B cell (primary cell): Measurements from ENCODE around the gene CRYBA4. TPM values are rescaled to one million over a fixed set of nuclear protein-coding genes. Genes with fewer than 3 reads are reported as not detected.

ENCODE experiments used
- ATAC-seq: fragments of 200-7000 bp; cut with Tn5 transposase; one replicate; pipeline ENCODE4 v1.10.0; 2021; ENCODE audit warnings: low read depth, mild to moderate bottlenecking, moderate number of reproducible peaks, moderate library complexity
- CTCF ChIA-PET: fragments of 350-600 bp; sonication (Branson Sonifier 250); formaldehyde crosslinking; loops from one replicate; lab custom pipeline; 2021; ENCODE audit warnings: antibody characterized with exemption, inconsistent platforms; lab: Charles Lee
- POLR2A ChIA-PET: fragments of 350-600 bp; sonication (Branson Sonifier 250); formaldehyde crosslinking; loops from one replicate; lab custom pipeline; 2021; ENCODE audit warnings: antibody characterized with exemption; lab: Charles Lee
- DNase-seq: peaks from one replicate; pipeline ENCODE4 v3.0.0; 2013
- H2AFZ ChIP-seq: 2 replicates; pipeline ENCODE4 v1.6.1; 2012; ENCODE audit warnings: mild to moderate bottlenecking, low read depth, low read length; ENCODE audit not compliant: insufficient read depth, poor library complexity, severe bottlenecking
- H3K27ac ChIP-seq, 2 donors: 1 replicate in 1 of 2; 2 replicates in 1 of 2; pipeline ENCODE4 v1.5.1; 2012 to 2013; ENCODE audit warnings: low read length in 2 of 2, mild to moderate bottlenecking in 2 of 2, moderate library complexity in 1 of 2
- H3K27me3 ChIP-seq, 4 experiments: fragments of 200-600 bp in 1 of 4; sonication (generic) in 1 of 4; replicated peaks in 1 of 4; 1 replicate in 2 of 4; 2 replicates in 2 of 4; pipeline versions ENCODE4 v1.6.1 to v1.7.0; 2013 to 2016; ENCODE audit warnings: low read length in 3 of 4, mild to moderate bottlenecking in 2 of 4, mixed read lengths in 1 of 4, moderate library complexity in 1 of 4; ENCODE audit not compliant: insufficient read depth in 4 of 4, control insufficient read depth in 3 of 4; ENCODE audit errors: control extremely low read depth in 1 of 4
- H3K36me3 ChIP-seq, 2 experiments: replicated peaks in 1 of 2; 1 replicate in 1 of 2; 2 replicates in 1 of 2; pipeline versions ENCODE4 v1.6.1 to v1.7.1; 2013; ENCODE audit warnings: low read length in 1 of 2; ENCODE audit not compliant: insufficient read depth in 2 of 2, control insufficient read depth in 1 of 2; ENCODE audit errors: control extremely low read depth in 1 of 2, extremely low read depth in 1 of 2
- H3K4me1 ChIP-seq, 2 donors: fragments of 200-600 bp in 1 of 2; sonication (generic) in 1 of 2; 1 replicate in 1 of 2; 2 replicates in 1 of 2; pipeline versions ENCODE4 v1.5.1 to v1.6.1; 2013 to 2017; ENCODE audit warnings: low read length in 2 of 2; ENCODE audit not compliant: control insufficient read depth in 2 of 2, insufficient read depth in 2 of 2
- H3K4me2 ChIP-seq: replicated peaks from 2 replicates; pipeline ENCODE3; 2012; ENCODE audit warnings: mild to moderate bottlenecking, low read depth, low read length; ENCODE audit not compliant: poor library complexity, severe bottlenecking
- H3K4me3 ChIP-seq, 5 experiments: fragments of 200-600 bp in 1 of 5; sonication (generic) in 1 of 5; 1 replicate in 3 of 5; 2 replicates in 2 of 5; pipeline versions ENCODE4 v1.5.1 to v1.7.0; 2011 to 2016; ENCODE audit warnings: low read length in 4 of 5, mild to moderate bottlenecking in 4 of 5, low read depth in 2 of 5, control low read depth in 1 of 5, moderate library complexity in 1 of 5; ENCODE audit not compliant: insufficient read depth in 1 of 5; ENCODE audit errors: control extremely low read depth in 1 of 5, extremely low read depth in 1 of 5
- H3K79me2 ChIP-seq: fragments of 200-600 bp; sonication (generic); one replicate; pipeline ENCODE4 v1.6.0; 2016; ENCODE audit warnings: low read length; ENCODE audit not compliant: control insufficient read depth, insufficient read depth
- H3K9ac ChIP-seq: fragments of 200-600 bp; sonication (generic); 2 replicates; pipeline ENCODE4 v1.6.1; 2017; ENCODE audit warnings: mild to moderate bottlenecking, low read length, moderate library complexity
- H3K9me3 ChIP-seq, 3 donors: one replicate each; pipeline versions ENCODE4 v1.6.1 to v1.7.1; 2013; ENCODE audit warnings: low read length in 2 of 3; ENCODE audit not compliant: control insufficient read depth in 2 of 3, insufficient read depth in 1 of 3; ENCODE audit errors: control extremely low read depth in 1 of 3
- H4K20me1 ChIP-seq: 2 replicates; pipeline ENCODE4 v1.6.0; 2012; ENCODE audit warnings: mild to moderate bottlenecking, low read length; ENCODE audit not compliant: insufficient read depth, control insufficient read depth, poor library complexity, severe bottlenecking
- H3K27ac Mint-ChIP-seq: one replicate; pipeline ENCODE4 v1.8.0; 2021; ENCODE audit warnings: mixed read lengths
- H3K27me3 Mint-ChIP-seq: one replicate; pipeline ENCODE4 v1.8.0; 2021; ENCODE audit warnings: mixed read lengths
- H3K4me1 Mint-ChIP-seq: one replicate; pipeline ENCODE4 v1.8.0; 2021; ENCODE audit warnings: mixed read lengths
- H3K4me3 Mint-ChIP-seq: one replicate; pipeline ENCODE4 v1.8.0; 2021; ENCODE audit warnings: mixed read lengths
- H3K9me3 Mint-ChIP-seq: one replicate; pipeline ENCODE4 v1.8.0; 2022; ENCODE audit warnings: mixed read lengths; ENCODE audit not compliant: insufficient read depth
- EZH2 ChIP-seq: IDR thresholded peaks from 2 replicates; pipeline ENCODE4 v1.6.1; 2012; ENCODE audit warnings: borderline replicate concordance, low read depth, mild to moderate bottlenecking, moderate library complexity, low read length; ENCODE audit not compliant: insufficient read depth, poor library complexity, severe bottlenecking
- WGBS: methylation state at CpG from one replicate; pipeline ENCODE4 v1.1.5; 2013; ENCODE audit warnings: missing lambda C conversion rate; ENCODE audit not compliant: insufficient coverage; 5-methylcytosine and 5-hydroxymethylcytosine counted together
- intact Hi-C: fragments of 100-400 bp; cut with micrococcal nuclease; formaldehyde crosslinking; loops from one replicate; pipeline ENCODE4 v1.10.0; 2022
- polyA plus RNA-seq: library from polyadenylated mRNA; depleted of rRNA; stranded (reverse); fragments of >200 nt; gene quantifications from 2 replicates; pipeline ENCODE4 v1.2.3, GENCODE V29; 2012
- total RNA-seq, 2 donors: library from RNA; stranded (reverse); fragments of 120-200 nt in 1 of 2; gene quantifications; 1 replicate in 1 of 2; 2 replicates in 1 of 2; pipeline versions ENCODE4 v1.2.3 to v1.2.4, GENCODE V29; 2013 to 2022
- TF ChIP-seq, protein P1 (sequence below): fragments of 200-600 bp; IDR thresholded peaks from one replicate; pipeline ENCODE4 v1.8.0; 2022; ENCODE audit warnings: antibody characterized with exemption, mild to moderate bottlenecking

Gene CRYBA4
- total and polyA plus RNA-seq, 2 donors (not counting 1 experiment from before 2014, with no cell fraction given), result not detected

DNA sequence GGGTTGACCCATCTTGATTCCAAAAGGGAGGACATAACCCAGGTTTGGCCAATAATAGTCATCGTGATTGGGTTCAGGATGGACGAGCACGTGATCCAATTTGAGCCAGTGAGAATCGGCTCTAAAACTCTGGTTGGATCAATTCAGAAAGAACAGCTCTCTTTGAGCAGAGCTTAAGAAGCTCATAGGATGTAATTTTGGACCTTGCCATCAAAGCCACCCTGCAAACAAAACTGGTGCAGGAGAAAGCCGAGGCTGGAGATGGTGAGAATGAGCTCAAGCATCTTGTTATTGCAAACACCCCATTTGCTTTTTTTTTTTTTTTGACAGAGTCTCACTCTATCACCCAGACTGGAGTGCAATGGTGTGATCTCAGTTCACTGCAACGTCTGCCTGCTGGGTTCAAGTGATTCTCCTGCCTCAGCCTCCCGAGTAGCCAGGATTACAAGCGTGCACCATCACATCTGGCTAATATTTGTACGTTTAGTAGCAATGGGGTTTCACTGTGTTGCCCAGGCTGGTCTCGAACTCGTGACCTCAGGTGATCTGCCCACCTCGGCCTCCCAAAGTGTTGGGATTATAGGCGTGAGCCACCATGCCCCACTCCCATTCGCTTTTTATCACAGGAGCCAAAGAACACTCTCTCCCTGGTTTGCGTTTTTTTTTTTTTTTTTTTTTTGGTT, 21.8 kb downstream of the CRYBA4 start:
- WGBS, result 87% methylated on average over 12 of the region's 15 CpGs
- POLR2A ChIA-PET, result interaction anchor here (0.7 kb wide), 1 partner anchor 24 kb away, joined by 6 read pairs; no protein-coding TSS in a partner anchor
- no peaks in the 10 kb centered on the region for H3K79me2 ChIP-seq
- H3K27ac Mint-ChIP-seq, result no peak overlapping the region
- no peak overlapping the region for H3K4me3 ChIP-seq
- no peaks in the 10 kb centered on the region for H4K20me1 ChIP-seq
- peak overlapping the region; percentile 23 for H3K4me3 Mint-ChIP-seq
- peaks cover 13% of the 10 kb centered on the region for H3K27me3 Mint-ChIP-seq
- H3K9me3 Mint-ChIP-seq, result no peaks in the 10 kb centered on the region
- peaks cover 15 to 28% of the 10 kb centered on the region in 2 donors for H3K4me1 ChIP-seq
- DNase-seq (no peak), ATAC-seq (no peak)
- peaks cover 28% of the 10 kb centered on the region for H3K4me1 Mint-ChIP-seq
- H3K9me3 ChIP-seq, result no peaks in the 10 kb centered on the region
- H3K27ac ChIP-seq, result no peak overlapping the region
- intact Hi-C loops, result no loop called here
- no peaks in the 10 kb centered on the region for H3K36me3 ChIP-seq
- peak overlapping the region; percentile 73 for H2AFZ ChIP-seq
- TF ChIP-seq, protein P1, sequence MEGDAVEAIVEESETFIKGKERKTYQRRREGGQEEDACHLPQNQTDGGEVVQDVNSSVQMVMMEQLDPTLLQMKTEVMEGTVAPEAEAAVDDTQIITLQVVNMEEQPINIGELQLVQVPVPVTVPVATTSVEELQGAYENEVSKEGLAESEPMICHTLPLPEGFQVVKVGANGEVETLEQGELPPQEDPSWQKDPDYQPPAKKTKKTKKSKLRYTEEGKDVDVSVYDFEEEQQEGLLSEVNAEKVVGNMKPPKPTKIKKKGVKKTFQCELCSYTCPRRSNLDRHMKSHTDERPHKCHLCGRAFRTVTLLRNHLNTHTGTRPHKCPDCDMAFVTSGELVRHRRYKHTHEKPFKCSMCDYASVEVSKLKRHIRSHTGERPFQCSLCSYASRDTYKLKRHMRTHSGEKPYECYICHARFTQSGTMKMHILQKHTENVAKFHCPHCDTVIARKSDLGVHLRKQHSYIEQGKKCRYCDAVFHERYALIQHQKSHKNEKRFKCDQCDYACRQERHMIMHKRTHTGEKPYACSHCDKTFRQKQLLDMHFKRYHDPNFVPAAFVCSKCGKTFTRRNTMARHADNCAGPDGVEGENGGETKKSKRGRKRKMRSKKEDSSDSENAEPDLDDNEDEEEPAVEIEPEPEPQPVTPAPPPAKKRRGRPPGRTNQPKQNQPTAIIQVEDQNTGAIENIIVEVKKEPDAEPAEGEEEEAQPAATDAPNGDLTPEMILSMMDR, result no peak
- no peak for TF ChIP-seq EZH2
- CTCF ChIA-PET, result interaction anchor here (0.7 to 1.4 kb wide), 12 partner anchors 25 to 281 kb away, joined by 3 to 5 read pairs (median 3); no protein-coding TSS in a partner anchor
- H3K27me3 ChIP-seq, result peaks cover 0 to 15% (median 1%) of the 10 kb centered on the region in 4 experiments
- H3K9ac ChIP-seq, result no peak overlapping the region
- peak overlapping the region; percentile 43 for H3K4me2 ChIP-seq

DNA sequence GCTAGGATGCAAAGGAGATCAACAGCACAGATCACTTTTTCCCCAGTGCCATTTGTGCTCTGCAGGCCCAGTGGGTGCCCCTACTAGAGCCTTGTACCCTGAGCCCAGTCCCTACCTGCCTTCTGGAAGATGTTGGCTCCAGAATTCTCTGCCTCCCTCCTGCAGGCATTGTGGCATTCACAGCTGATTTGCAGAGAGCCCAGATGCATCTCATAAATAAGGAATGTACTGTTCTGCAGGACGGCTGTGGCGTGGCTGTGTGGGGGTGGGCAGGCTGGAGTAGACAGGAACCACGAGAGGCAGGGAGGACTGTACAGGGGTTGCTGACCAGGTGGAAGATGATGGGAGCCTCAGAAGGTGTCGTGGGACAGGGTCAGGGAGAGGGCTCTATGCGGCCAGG, 24.4 kb downstream of the CRYBA4 start:
- Histone ChIP-seq H3K79me2 (no peaks in the 10 kb centered on the region), H3K4me3 (no peak overlapping the region), H3K27ac (no peak overlapping the region), H2AFZ (no peak overlapping the region), H3K4me2 (no peak overlapping the region), H3K9me3 (no peaks in the 10 kb centered on the region), H3K9ac (no peak overlapping the region), H3K36me3 (no peaks in the 10 kb centered on the region), H3K27me3 (peaks cover 0 to 15% (median 3%) of the 10 kb centered on the region in 4 experiments), H3K4me1 (peaks cover 15 to 28% of the 10 kb centered on the region in 2 donors), H4K20me1 (no peaks in the 10 kb centered on the region)
- Mint-ChIP-seq H3K9me3 (no peaks in the 10 kb centered on the region), H3K27me3 (peaks cover 13% of the 10 kb centered on the region), H3K27ac (no peak overlapping the region), H3K4me3 (no peak overlapping the region), H3K4me1 (peaks cover 29% of the 10 kb centered on the region)
- CTCF ChIA-PET, result interaction anchor here (1.2 kb wide), 1 partner anchor 138 kb away, joined by 3 read pairs; no protein-coding TSS in a partner anchor
- POLR2A ChIA-PET, result no interaction called here
- WGBS, result 82% methylated on average over 5 of the region's 5 CpGs
- DNase-seq (no peak), ATAC-seq (no peak)
- intact Hi-C loops, result no loop called here
- TF ChIP-seq, protein P1, result no peak
- TF ChIP-seq EZH2, result no peak
